B cell (primary cell): ENCODE results near the gene OCLN. TPM values are rescaled to one million over a fixed set of nuclear protein-coding genes. Genes with fewer than 3 reads are reported as not detected.
"Not testable (repeated sequence)": the region's sequence is repeated elsewhere in the genome, so short reads cannot be mapped to it uniquely, and the experiment has no call there.

Source experiments
- ATAC-seq: fragments of 200-7000 bp; cut with Tn5 transposase; one replicate; pipeline ENCODE4 v1.10.0; 2021; ENCODE audit warnings: low read depth, mild to moderate bottlenecking, moderate number of reproducible peaks, moderate library complexity
- CTCF ChIA-PET: fragments of 350-600 bp; sonication (Branson Sonifier 250); formaldehyde crosslinking; loops from one replicate; lab custom pipeline; 2021; ENCODE audit warnings: antibody characterized with exemption, inconsistent platforms; lab: Charles Lee
- POLR2A ChIA-PET: fragments of 350-600 bp; sonication (Branson Sonifier 250); formaldehyde crosslinking; loops from one replicate; lab custom pipeline; 2021; ENCODE audit warnings: antibody characterized with exemption; lab: Charles Lee
- DNase-seq: peaks from one replicate; pipeline ENCODE4 v3.0.0; 2013
- H2AFZ ChIP-seq: 2 replicates; pipeline ENCODE4 v1.6.1; 2012; ENCODE audit warnings: mild to moderate bottlenecking, low read depth, low read length; ENCODE audit not compliant: insufficient read depth, poor library complexity, severe bottlenecking
- H3K27ac ChIP-seq, 2 donors: 1 replicate in 1 of 2; 2 replicates in 1 of 2; pipeline ENCODE4 v1.5.1; 2012 to 2013; ENCODE audit warnings: low read length in 2 of 2, mild to moderate bottlenecking in 2 of 2, moderate library complexity in 1 of 2
- H3K27me3 ChIP-seq, 4 experiments: fragments of 200-600 bp in 1 of 4; sonication (generic) in 1 of 4; replicated peaks in 1 of 4; 1 replicate in 2 of 4; 2 replicates in 2 of 4; pipeline versions ENCODE4 v1.6.1 to v1.7.0; 2013 to 2016; ENCODE audit warnings: low read length in 3 of 4, mild to moderate bottlenecking in 2 of 4, mixed read lengths in 1 of 4, moderate library complexity in 1 of 4; ENCODE audit not compliant: insufficient read depth in 4 of 4, control insufficient read depth in 3 of 4; ENCODE audit errors: control extremely low read depth in 1 of 4
- H3K36me3 ChIP-seq, 2 experiments: replicated peaks in 1 of 2; 1 replicate in 1 of 2; 2 replicates in 1 of 2; pipeline versions ENCODE4 v1.6.1 to v1.7.1; 2013; ENCODE audit warnings: low read length in 1 of 2; ENCODE audit not compliant: insufficient read depth in 2 of 2, control insufficient read depth in 1 of 2; ENCODE audit errors: control extremely low read depth in 1 of 2, extremely low read depth in 1 of 2
- H3K4me1 ChIP-seq, 2 donors: fragments of 200-600 bp in 1 of 2; sonication (generic) in 1 of 2; 1 replicate in 1 of 2; 2 replicates in 1 of 2; pipeline versions ENCODE4 v1.5.1 to v1.6.1; 2013 to 2017; ENCODE audit warnings: low read length in 2 of 2; ENCODE audit not compliant: control insufficient read depth in 2 of 2, insufficient read depth in 2 of 2
- H3K4me2 ChIP-seq: replicated peaks from 2 replicates; pipeline ENCODE3; 2012; ENCODE audit warnings: mild to moderate bottlenecking, low read depth, low read length; ENCODE audit not compliant: poor library complexity, severe bottlenecking
- H3K4me3 ChIP-seq, 5 experiments: fragments of 200-600 bp in 1 of 5; sonication (generic) in 1 of 5; 1 replicate in 3 of 5; 2 replicates in 2 of 5; pipeline versions ENCODE4 v1.5.1 to v1.7.0; 2011 to 2016; ENCODE audit warnings: low read length in 4 of 5, mild to moderate bottlenecking in 4 of 5, low read depth in 2 of 5, control low read depth in 1 of 5, moderate library complexity in 1 of 5; ENCODE audit not compliant: insufficient read depth in 1 of 5; ENCODE audit errors: control extremely low read depth in 1 of 5, extremely low read depth in 1 of 5
- H3K79me2 ChIP-seq: fragments of 200-600 bp; sonication (generic); one replicate; pipeline ENCODE4 v1.6.0; 2016; ENCODE audit warnings: low read length; ENCODE audit not compliant: control insufficient read depth, insufficient read depth
- H3K9ac ChIP-seq: fragments of 200-600 bp; sonication (generic); 2 replicates; pipeline ENCODE4 v1.6.1; 2017; ENCODE audit warnings: mild to moderate bottlenecking, low read length, moderate library complexity
- H3K9me3 ChIP-seq, 3 donors: one replicate each; pipeline versions ENCODE4 v1.6.1 to v1.7.1; 2013; ENCODE audit warnings: low read length in 2 of 3; ENCODE audit not compliant: control insufficient read depth in 2 of 3, insufficient read depth in 1 of 3; ENCODE audit errors: control extremely low read depth in 1 of 3
- H4K20me1 ChIP-seq: 2 replicates; pipeline ENCODE4 v1.6.0; 2012; ENCODE audit warnings: mild to moderate bottlenecking, low read length; ENCODE audit not compliant: insufficient read depth, control insufficient read depth, poor library complexity, severe bottlenecking
- H3K27ac Mint-ChIP-seq: one replicate; pipeline ENCODE4 v1.8.0; 2021; ENCODE audit warnings: mixed read lengths
- H3K27me3 Mint-ChIP-seq: one replicate; pipeline ENCODE4 v1.8.0; 2021; ENCODE audit warnings: mixed read lengths
- H3K4me1 Mint-ChIP-seq: one replicate; pipeline ENCODE4 v1.8.0; 2021; ENCODE audit warnings: mixed read lengths
- H3K4me3 Mint-ChIP-seq: one replicate; pipeline ENCODE4 v1.8.0; 2021; ENCODE audit warnings: mixed read lengths
- H3K9me3 Mint-ChIP-seq: one replicate; pipeline ENCODE4 v1.8.0; 2022; ENCODE audit warnings: mixed read lengths; ENCODE audit not compliant: insufficient read depth
- WGBS: methylation state at CpG from one replicate; pipeline ENCODE4 v1.1.5; 2013; ENCODE audit warnings: missing lambda C conversion rate; ENCODE audit not compliant: insufficient coverage; 5-methylcytosine and 5-hydroxymethylcytosine counted together
- intact Hi-C: fragments of 100-400 bp; cut with micrococcal nuclease; formaldehyde crosslinking; loops from one replicate; pipeline ENCODE4 v1.10.0; 2022
- polyA plus RNA-seq: library from polyadenylated mRNA; depleted of rRNA; stranded (reverse); fragments of >200 nt; gene quantifications from 2 replicates; pipeline ENCODE4 v1.2.3, GENCODE V29; 2012
- total RNA-seq, 2 donors: library from RNA; stranded (reverse); fragments of 120-200 nt in 1 of 2; gene quantifications; 1 replicate in 1 of 2; 2 replicates in 1 of 2; pipeline versions ENCODE4 v1.2.3 to v1.2.4, GENCODE V29; 2013 to 2022

OCLN gene
- total and polyA plus RNA-seq, 2 donors (not counting 1 experiment from before 2014, with no cell fraction given): 4.3 to 5.6 TPM

- H3K27ac ChIP-seq, H3K27me3 ChIP-seq, H3K36me3 ChIP-seq, H4K20me1 ChIP-seq, H3K27me3 Mint-ChIP-seq, H3K4me2 ChIP-seq, CTCF ChIA-PET, ATAC-seq, intact Hi-C loops, H3K79me2 ChIP-seq, H3K4me3 Mint-ChIP-seq, H3K4me1 ChIP-seq, H3K9me3 Mint-ChIP-seq, POLR2A ChIA-PET, H3K27ac Mint-ChIP-seq, H3K4me1 Mint-ChIP-seq, H2AFZ ChIP-seq, H3K9me3 ChIP-seq: not testable (repeated sequence)
- no CpG with 5 or more reads among the region's 31 CpGs for WGBS
- peak; percentile 1 for DNase-seq
- Histone ChIP-seq H3K4me3 (peak overlapping the region in 4 of 5 experiments; percentile 21 to 46 (median 26)), H3K9ac (peak overlapping the region; percentile 37)
These were observed 68.2 kb downstream of the OCLN start for GRCh38 chr5:69560587-69561431.

DNA sequence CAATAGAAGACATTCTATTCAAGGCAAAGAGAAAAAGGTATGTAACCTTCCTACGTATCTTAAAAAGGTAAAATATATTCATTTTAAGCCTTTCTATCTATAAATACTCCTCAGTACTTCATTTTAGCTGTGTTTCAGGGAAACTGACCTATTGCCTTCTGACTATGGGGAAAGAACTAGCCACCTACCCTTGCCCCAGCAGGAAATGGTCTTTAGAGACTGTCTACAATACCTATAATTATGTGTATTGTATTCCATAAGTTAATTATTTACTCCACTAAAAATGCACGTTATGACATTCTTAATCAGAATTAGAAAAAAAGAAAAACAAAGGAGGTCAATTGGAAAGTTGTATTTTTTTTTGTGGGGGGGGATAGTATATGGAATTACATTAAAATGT, 73.6 kb downstream of the OCLN start:
- WGBS: no CpG with 5 or more reads among the region's 2 CpGs
- not testable (repeated sequence) for H3K4me3 Mint-ChIP-seq

DNA sequence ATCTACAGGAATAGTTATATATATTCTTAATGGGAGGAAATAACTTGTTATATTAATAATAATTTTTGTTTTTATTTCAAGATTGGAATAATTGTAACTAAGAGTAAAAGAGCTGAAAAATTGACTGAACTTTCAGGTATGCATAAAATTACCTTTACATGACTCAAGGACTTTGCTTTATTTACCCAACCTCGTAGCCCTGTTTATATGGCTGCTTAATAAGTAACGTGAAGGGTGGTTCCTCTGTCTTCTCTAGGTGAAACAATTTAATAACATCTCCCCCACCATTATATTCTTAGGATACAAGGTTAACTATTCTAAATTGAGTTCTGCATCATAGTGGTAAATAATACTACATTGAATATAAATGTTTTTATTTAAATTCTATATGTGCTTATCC, 75.5 kb downstream of the OCLN start:
- H3K4me3 ChIP-seq, CTCF ChIA-PET, H3K27me3 ChIP-seq, H3K4me2 ChIP-seq, H3K9ac ChIP-seq, H3K79me2 ChIP-seq, DNase-seq, H3K27me3 Mint-ChIP-seq, H3K9me3 Mint-ChIP-seq, H3K27ac Mint-ChIP-seq, H3K36me3 ChIP-seq, H3K4me1 ChIP-seq, H2AFZ ChIP-seq, H4K20me1 ChIP-seq, ATAC-seq, H3K4me1 Mint-ChIP-seq, H3K4me3 Mint-ChIP-seq, H3K27ac ChIP-seq, intact Hi-C loops, POLR2A ChIA-PET, H3K9me3 ChIP-seq: not testable (repeated sequence)
- no CpG with 5 or more reads among the region's 2 CpGs for WGBS

More for the DNA sequence above, 73.6 kb downstream of the OCLN start:
- H3K36me3 ChIP-seq, H3K9ac ChIP-seq, H3K27me3 Mint-ChIP-seq, H3K27ac Mint-ChIP-seq, H3K27ac ChIP-seq, H3K9me3 ChIP-seq, H3K27me3 ChIP-seq, H3K79me2 ChIP-seq, ATAC-seq, H3K4me2 ChIP-seq, H3K4me1 Mint-ChIP-seq, intact Hi-C loops, H3K4me3 ChIP-seq, H3K4me1 ChIP-seq, POLR2A ChIA-PET, H2AFZ ChIP-seq, DNase-seq, H4K20me1 ChIP-seq, CTCF ChIA-PET, H3K9me3 Mint-ChIP-seq: not testable (repeated sequence)

DNA sequence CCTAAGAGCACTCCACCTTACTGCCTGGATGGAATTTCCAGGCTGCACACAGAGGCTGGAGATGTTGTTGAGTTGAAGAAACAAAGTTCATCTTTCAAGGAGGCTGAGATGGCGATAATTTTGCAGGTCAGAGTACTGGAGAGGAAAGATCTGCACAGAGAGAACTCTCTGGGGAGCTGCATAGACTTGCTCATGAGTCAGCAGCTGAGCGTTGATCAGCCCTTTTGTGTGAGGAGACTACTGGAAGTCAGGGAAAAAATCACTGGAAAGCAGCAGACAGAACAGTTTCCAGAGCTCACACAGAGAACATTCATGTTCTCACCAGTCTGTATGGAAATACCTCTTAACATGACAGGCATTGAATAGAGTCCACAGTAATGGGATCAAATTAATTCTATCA, 90.8 kb downstream of the OCLN start:
- WGBS: no CpG with 5 or more reads among the region's 2 CpGs
- ATAC-seq, CTCF ChIA-PET: not testable (repeated sequence)

More for the DNA sequence above, 90.8 kb downstream of the OCLN start:
- H3K79me2 ChIP-seq, H3K27ac Mint-ChIP-seq, H4K20me1 ChIP-seq, H3K4me3 ChIP-seq, H3K27me3 Mint-ChIP-seq, H3K9me3 Mint-ChIP-seq, POLR2A ChIA-PET, H2AFZ ChIP-seq, DNase-seq, H3K4me1 Mint-ChIP-seq, H3K36me3 ChIP-seq, H3K9me3 ChIP-seq, H3K9ac ChIP-seq, H3K4me2 ChIP-seq, intact Hi-C loops, H3K4me3 Mint-ChIP-seq, H3K4me1 ChIP-seq, H3K27me3 ChIP-seq, H3K27ac ChIP-seq: not testable (repeated sequence)
